Neural cell (in vitro differentiated cells): ENCODE measurements around the gene TNFRSF17. TPM values are rescaled to one million over a fixed set of nuclear protein-coding genes. Genes with fewer than 3 reads are reported as not detected.

Source experiments
- H2AFZ ChIP-seq: fragments of 200-600, 300-800 bp; sonication (generic), shearing (Covaris generic); 2 replicates; pipeline ENCODE4 v1.6.0; 2014; ENCODE audit warnings: low read depth, mild to moderate bottlenecking, antibody characterized with exemption, low read length, moderate library complexity
- H3F3A ChIP-seq: fragments of 200-600 bp; shearing (Covaris generic); 2 replicates; pipeline ENCODE4 v1.6.1; 2016; ENCODE audit warnings: mild to moderate bottlenecking, moderate library complexity, mixed read lengths, antibody characterized with exemption, low read length; ENCODE audit not compliant: insufficient read depth, poor library complexity, severe bottlenecking
- H3K27ac ChIP-seq: fragments of 200-600, 300-800 bp; sonication (generic), shearing (Covaris generic); 2 replicates; pipeline ENCODE4 v1.5.1; 2014; ENCODE audit warnings: mild to moderate bottlenecking, low read length, moderate library complexity
- H3K27me3 ChIP-seq: fragments of 300-800, 200-600 bp; sonication (generic), shearing (Covaris generic); 2 replicates; pipeline ENCODE4 v1.6.0; 2014; ENCODE audit warnings: mild to moderate bottlenecking, low read depth, low read length, moderate library complexity; ENCODE audit not compliant: insufficient read depth
- H3K36me3 ChIP-seq: fragments of 300-800, 200-600 bp; sonication (generic), shearing (Covaris generic); 2 replicates; pipeline ENCODE4 v1.5.1; 2014; ENCODE audit warnings: mild to moderate bottlenecking, antibody characterized with exemption, low read length, moderate library complexity; ENCODE audit not compliant: insufficient read depth
- H3K4me2 ChIP-seq: fragments of 300-800, 200-600 bp; sonication (generic), shearing (Covaris generic); 2 replicates; pipeline ENCODE4 v1.6.0; 2014; ENCODE audit warnings: mild to moderate bottlenecking, low read length
- H3K4me3 ChIP-seq: fragments of 300-800, 200-600 bp; sonication (generic), shearing (Covaris generic); 2 replicates; pipeline ENCODE4 v1.5.1; 2014; ENCODE audit warnings: mild to moderate bottlenecking, low read length, moderate library complexity
- H3K79me2 ChIP-seq: fragments of 200-600 bp; shearing (Covaris generic); replicated peaks from 2 replicates; pipeline ENCODE4 v1.6.0; 2014; ENCODE audit warnings: mild to moderate bottlenecking, low read length, moderate library complexity; ENCODE audit not compliant: insufficient read depth
- H3K9ac ChIP-seq: fragments of 300-800, 200-600 bp; sonication (generic), shearing (Covaris generic); 2 replicates; pipeline ENCODE4 v1.6.1; 2016; ENCODE audit warnings: mild to moderate bottlenecking, low read length, mixed read lengths
- H3K9me2 ChIP-seq: fragments of 200-600 bp; shearing (Covaris generic); 2 replicates; pipeline ENCODE4 v1.6.1; 2016; ENCODE audit warnings: mild to moderate bottlenecking, low read length, mixed read lengths; ENCODE audit not compliant: insufficient read depth
- H3K9me3 ChIP-seq: fragments of 200-600, 300-800 bp; sonication (generic), shearing (Covaris generic); 2 replicates; pipeline ENCODE4 v1.6.1; 2016; ENCODE audit warnings: mild to moderate bottlenecking, mixed run types, low read length, moderate library complexity, mixed read lengths
- H4K20me1 ChIP-seq: fragments of 200-600 bp; shearing (Covaris generic); 2 replicates; pipeline ENCODE4 v1.6.1; 2016; ENCODE audit warnings: mild to moderate bottlenecking, mixed run types; ENCODE audit not compliant: insufficient read depth
- EP300 ChIP-seq: fragments of 450-650 bp; conservative IDR thresholded peaks from 2 replicates; pipeline ENCODE4 v1.6.1; 2014; ENCODE audit warnings: antibody characterized with exemption, mild to moderate bottlenecking, moderate library complexity; ENCODE audit not compliant: poor library complexity, severe bottlenecking
- EZH2 ChIP-seq: fragments of 200-600, 300-800 bp; shearing (Covaris generic), sonication (generic); IDR thresholded peaks from 2 replicates; pipeline ENCODE4 v1.6.1; 2014; ENCODE audit warnings: antibody characterized with exemption, low read length, borderline replicate concordance, mild to moderate bottlenecking; ENCODE audit not compliant: insufficient read depth, poor library complexity, severe bottlenecking
- MXI1 ChIP-seq: fragments of 450-650 bp; conservative IDR thresholded peaks from 2 replicates; pipeline ENCODE4 v1.6.1; 2014; ENCODE audit warnings: antibody characterized with exemption, mild to moderate bottlenecking; ENCODE audit not compliant: poor library complexity, severe bottlenecking
- POLR2AphosphoS5 ChIP-seq: IDR thresholded peaks from 2 replicates; pipeline ENCODE4 v1.6.1; 2012
- RAD21 ChIP-seq: fragments of 450-650 bp; conservative IDR thresholded peaks from 2 replicates; pipeline ENCODE4 v1.6.1; 2014; ENCODE audit warnings: antibody characterized with exemption, mild to moderate bottlenecking, moderate library complexity
- SMC3 ChIP-seq: fragments of 450-650 bp; conservative IDR thresholded peaks from 2 replicates; pipeline ENCODE4 v1.6.1; 2014; ENCODE audit warnings: antibody characterized with exemption, mild to moderate bottlenecking, moderate library complexity; ENCODE audit not compliant: poor library complexity
- TAF1 ChIP-seq: IDR thresholded peaks from 2 replicates; pipeline ENCODE4 v1.6.1; 2012; ENCODE audit warnings: low read depth
- polyA plus RNA-seq: library from polyadenylated mRNA; depleted of rRNA; stranded (reverse); fragments of >200 nt; gene quantifications from 2 replicates; pipeline ENCODE4 v1.2.3, GENCODE V29; 2014
- TF ChIP-seq, protein P1 (sequence below): fragments of 450-650 bp; IDR thresholded peaks from 2 replicates; pipeline ENCODE4 v1.5.1; 2014; ENCODE audit warnings: antibody characterized with exemption, mild to moderate bottlenecking, moderate library complexity; ENCODE audit not compliant: poor library complexity, severe bottlenecking
- TF ChIP-seq, protein P2 (sequence below): IDR thresholded peaks from 2 replicates; pipeline ENCODE4 v1.6.1; 2012; ENCODE audit warnings: borderline replicate concordance

TNFRSF17 gene
- polyA plus RNA-seq, 1 donor from 2014 or later: not detected

DNA sequence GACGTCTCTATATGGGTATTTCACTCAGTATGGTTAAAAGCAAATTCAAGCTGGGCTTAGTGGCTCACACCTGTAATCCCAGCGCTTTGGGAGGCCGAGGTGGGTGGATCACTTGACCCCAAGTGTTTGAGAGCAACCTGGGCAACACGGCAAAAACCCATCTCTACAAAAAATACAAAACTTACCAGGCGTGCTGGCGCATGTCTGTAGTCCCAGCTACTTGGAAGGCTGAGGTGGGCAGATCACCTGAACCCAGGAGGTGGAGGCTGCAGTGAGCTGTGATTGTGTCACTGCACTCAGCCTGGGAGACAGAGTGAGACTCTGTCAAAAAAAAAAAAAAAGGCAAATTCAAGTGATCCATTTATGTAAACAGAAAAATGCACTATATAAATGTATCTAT is 1.3 kb upstream of the TNFRSF17 start:
- Histone ChIP-seq H2AFZ (no peak overlapping the region), H3K4me2 (no peak overlapping the region)

GRCh38 chr16:11966173-11966572 is 1.2 kb downstream of the TNFRSF17 start:
- H3K4me3 ChIP-seq: no peak overlapping the region
- H3K36me3 ChIP-seq: no peaks in the 10 kb centered on the region
- no peaks in the 10 kb centered on the region for H3K9me2 ChIP-seq
- no peak overlapping the region for H3K9ac ChIP-seq
- H3K79me2 ChIP-seq: no peaks in the 10 kb centered on the region
- no peak overlapping the region for H3K4me2 ChIP-seq
- H2AFZ ChIP-seq: no peak overlapping the region
- H3K27me3 ChIP-seq: no peaks in the 10 kb centered on the region
- no peaks in the 10 kb centered on the region for H4K20me1 ChIP-seq
- no peak overlapping the region for H3K27ac ChIP-seq
- TF ChIP-seq SMC3 (no peak), MXI1 (no peak), TAF1 (no peak), POLR2AphosphoS5 (no peak), EP300 (no peak), RAD21 (no peak)
- TF ChIP-seq, protein P1, sequence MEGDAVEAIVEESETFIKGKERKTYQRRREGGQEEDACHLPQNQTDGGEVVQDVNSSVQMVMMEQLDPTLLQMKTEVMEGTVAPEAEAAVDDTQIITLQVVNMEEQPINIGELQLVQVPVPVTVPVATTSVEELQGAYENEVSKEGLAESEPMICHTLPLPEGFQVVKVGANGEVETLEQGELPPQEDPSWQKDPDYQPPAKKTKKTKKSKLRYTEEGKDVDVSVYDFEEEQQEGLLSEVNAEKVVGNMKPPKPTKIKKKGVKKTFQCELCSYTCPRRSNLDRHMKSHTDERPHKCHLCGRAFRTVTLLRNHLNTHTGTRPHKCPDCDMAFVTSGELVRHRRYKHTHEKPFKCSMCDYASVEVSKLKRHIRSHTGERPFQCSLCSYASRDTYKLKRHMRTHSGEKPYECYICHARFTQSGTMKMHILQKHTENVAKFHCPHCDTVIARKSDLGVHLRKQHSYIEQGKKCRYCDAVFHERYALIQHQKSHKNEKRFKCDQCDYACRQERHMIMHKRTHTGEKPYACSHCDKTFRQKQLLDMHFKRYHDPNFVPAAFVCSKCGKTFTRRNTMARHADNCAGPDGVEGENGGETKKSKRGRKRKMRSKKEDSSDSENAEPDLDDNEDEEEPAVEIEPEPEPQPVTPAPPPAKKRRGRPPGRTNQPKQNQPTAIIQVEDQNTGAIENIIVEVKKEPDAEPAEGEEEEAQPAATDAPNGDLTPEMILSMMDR: no peak
- H3K9me3 ChIP-seq: no peaks in the 10 kb centered on the region
- no peaks in the 10 kb centered on the region for H3F3A ChIP-seq

More for the DNA sequence above, 1.3 kb upstream of the TNFRSF17 start:
- Histone ChIP-seq H4K20me1 (no peaks in the 10 kb centered on the region), H3K36me3 (no peaks in the 10 kb centered on the region), H3K27ac (no peak overlapping the region), H3K9ac (no peak overlapping the region), H3K9me3 (no peaks in the 10 kb centered on the region), H3K9me2 (no peaks in the 10 kb centered on the region), H3K79me2 (no peaks in the 10 kb centered on the region), H3K4me3 (no peak overlapping the region), H3K27me3 (no peaks in the 10 kb centered on the region), H3F3A (no peaks in the 10 kb centered on the region)
- no peak for TF ChIP-seq POLR2AphosphoS5

DNA sequence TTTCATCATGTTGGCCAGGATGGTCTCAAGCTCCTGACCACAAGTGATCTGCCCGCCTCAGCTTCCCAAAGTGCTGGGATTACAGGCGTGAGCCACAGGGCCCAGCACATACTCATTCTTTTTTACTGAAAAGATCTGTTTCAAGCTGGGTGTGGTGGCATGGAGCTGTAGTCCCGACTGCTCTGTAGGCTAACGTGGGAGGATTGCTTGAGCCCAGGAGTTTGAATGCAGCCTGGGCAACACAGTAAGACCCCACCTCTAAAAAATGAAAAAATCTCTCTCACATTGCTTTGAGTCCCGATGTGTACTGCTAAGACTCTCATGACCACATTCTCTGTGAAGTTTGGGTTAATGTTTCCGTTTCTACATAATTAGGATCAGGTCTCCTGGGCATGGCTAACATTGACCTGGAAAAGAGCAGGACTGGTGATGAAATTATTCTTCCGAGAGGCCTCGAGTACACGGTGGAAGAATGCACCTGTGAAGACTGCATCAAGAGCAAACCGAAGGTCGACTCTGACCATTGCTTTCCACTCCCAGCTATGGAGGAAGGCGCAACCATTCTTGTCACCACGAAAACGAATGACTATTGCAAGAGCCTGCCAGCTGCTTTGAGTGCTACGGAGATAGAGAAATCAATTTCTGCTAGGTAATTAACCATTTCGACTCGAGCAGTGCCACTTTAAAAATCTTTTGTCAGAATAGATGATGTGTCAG is 2.3 kb downstream of the TNFRSF17 start:
- Histone ChIP-seq H4K20me1 (no peaks in the 10 kb centered on the region), H2AFZ (no peak overlapping the region), H3K9ac (no peak overlapping the region), H3K36me3 (no peaks in the 10 kb centered on the region), H3K9me2 (no peaks in the 10 kb centered on the region), H3K79me2 (no peaks in the 10 kb centered on the region), H3K4me3 (no peak overlapping the region), H3K4me2 (no peak overlapping the region), H3K9me3 (no peaks in the 10 kb centered on the region), H3K27me3 (no peaks in the 10 kb centered on the region), H3K27ac (no peak overlapping the region), H3F3A (no peaks in the 10 kb centered on the region)
- TF ChIP-seq, protein P2, sequence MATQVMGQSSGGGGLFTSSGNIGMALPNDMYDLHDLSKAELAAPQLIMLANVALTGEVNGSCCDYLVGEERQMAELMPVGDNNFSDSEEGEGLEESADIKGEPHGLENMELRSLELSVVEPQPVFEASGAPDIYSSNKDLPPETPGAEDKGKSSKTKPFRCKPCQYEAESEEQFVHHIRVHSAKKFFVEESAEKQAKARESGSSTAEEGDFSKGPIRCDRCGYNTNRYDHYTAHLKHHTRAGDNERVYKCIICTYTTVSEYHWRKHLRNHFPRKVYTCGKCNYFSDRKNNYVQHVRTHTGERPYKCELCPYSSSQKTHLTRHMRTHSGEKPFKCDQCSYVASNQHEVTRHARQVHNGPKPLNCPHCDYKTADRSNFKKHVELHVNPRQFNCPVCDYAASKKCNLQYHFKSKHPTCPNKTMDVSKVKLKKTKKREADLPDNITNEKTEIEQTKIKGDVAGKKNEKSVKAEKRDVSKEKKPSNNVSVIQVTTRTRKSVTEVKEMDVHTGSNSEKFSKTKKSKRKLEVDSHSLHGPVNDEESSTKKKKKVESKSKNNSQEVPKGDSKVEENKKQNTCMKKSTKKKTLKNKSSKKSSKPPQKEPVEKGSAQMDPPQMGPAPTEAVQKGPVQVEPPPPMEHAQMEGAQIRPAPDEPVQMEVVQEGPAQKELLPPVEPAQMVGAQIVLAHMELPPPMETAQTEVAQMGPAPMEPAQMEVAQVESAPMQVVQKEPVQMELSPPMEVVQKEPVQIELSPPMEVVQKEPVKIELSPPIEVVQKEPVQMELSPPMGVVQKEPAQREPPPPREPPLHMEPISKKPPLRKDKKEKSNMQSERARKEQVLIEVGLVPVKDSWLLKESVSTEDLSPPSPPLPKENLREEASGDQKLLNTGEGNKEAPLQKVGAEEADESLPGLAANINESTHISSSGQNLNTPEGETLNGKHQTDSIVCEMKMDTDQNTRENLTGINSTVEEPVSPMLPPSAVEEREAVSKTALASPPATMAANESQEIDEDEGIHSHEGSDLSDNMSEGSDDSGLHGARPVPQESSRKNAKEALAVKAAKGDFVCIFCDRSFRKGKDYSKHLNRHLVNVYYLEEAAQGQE: no peak
- TF ChIP-seq EZH2 (no peak), RAD21 (no peak), MXI1 (no peak), SMC3 (no peak), EP300 (no peak), POLR2AphosphoS5 (no peak), TAF1 (no peak)
- TF ChIP-seq, protein P1: no peak
